ENCODE data around the gene MEGF11. TPM values are rescaled to one million over a fixed set of nuclear protein-coding genes. Genes with fewer than 3 reads are reported as not detected.

Gene MEGF11
- polyA plus RNA-seq, 12 donors: 0.12 to 1.6 (median 0.60) TPM; not detected in 2

- DNase-seq: no peak
Observed at GRCh38 chr15:66144978-66145725, 108.4 kb downstream of the MEGF11 start.

GRCh38 chr15:66142285-66142684 is 111.3 kb downstream of the MEGF11 start:
- DNase-seq: peak; percentile 18

- DNase-seq: no peak
Observed at GRCh38 chr15:66139591-66140207, 113.9 kb downstream of the MEGF11 start.

GRCh38 chr15:66138892-66139590 is 114.5 kb downstream of the MEGF11 start:
- peak; percentile 54 for DNase-seq

GRCh38 chr15:66138096-66138783 is 115.3 kb downstream of the MEGF11 start:
- DNase-seq: no peak

GRCh38 chr15:66136948-66137347 is 116.6 kb downstream of the MEGF11 start:
- no peak for DNase-seq

GRCh38 chr15:66135664-66136063 is 117.9 kb downstream of the MEGF11 start:
- DNase-seq: no peak

- DNase-seq: no peak
Observed at GRCh38 chr15:66134284-66134683, 119.3 kb downstream of the MEGF11 start.

GRCh38 chr15:66133247-66133885 is 120.2 kb downstream of the MEGF11 start:
- DNase-seq: no peak

GRCh38 chr15:66132251-66132816 is 121.2 kb downstream of the MEGF11 start:
- no peak for DNase-seq

GRCh38 chr15:66131831-66132230 is 121.7 kb downstream of the MEGF11 start:
- DNase-seq: no peak

GRCh38 chr15:66131200-66131599 is 122.3 kb downstream of the MEGF11 start:
- DNase-seq: no peak

GRCh38 chr15:66130496-66131034 is 123.0 kb downstream of the MEGF11 start:
- no peak for DNase-seq

GRCh38 chr15:66129586-66129985 is 124.0 kb downstream of the MEGF11 start:
- no peak for DNase-seq

- DNase-seq: no peak
Observed at GRCh38 chr15:66128116-66128680, 125.4 kb downstream of the MEGF11 start.

- no peak for DNase-seq
Observed at GRCh38 chr15:66126456-66126855, 127.1 kb downstream of the MEGF11 start.

GRCh38 chr15:66126031-66126441 is 127.5 kb downstream of the MEGF11 start:
- no peak for DNase-seq

- DNase-seq: no peak
Observed at GRCh38 chr15:66124651-66125050, 128.9 kb downstream of the MEGF11 start.

- DNase-seq: no peak
Observed at GRCh38 chr15:66123799-66124198, 129.8 kb downstream of the MEGF11 start.

- no peak for DNase-seq
Observed at GRCh38 chr15:66120422-66120821, 133.1 kb downstream of the MEGF11 start.

- DNase-seq: no peak
Observed at GRCh38 chr15:66117841-66118240, 135.7 kb downstream of the MEGF11 start.

Data from muscle of arm (tissue), 12 donors.